ENCODE results near the gene SMIM38. TPM values are rescaled to one million over a fixed set of nuclear protein-coding genes. Genes with fewer than 3 reads are reported as not detected.

Gene SMIM38
- total RNA-seq, 2 donors from 2014 or later: 8.9 to 15.6 TPM

DNA sequence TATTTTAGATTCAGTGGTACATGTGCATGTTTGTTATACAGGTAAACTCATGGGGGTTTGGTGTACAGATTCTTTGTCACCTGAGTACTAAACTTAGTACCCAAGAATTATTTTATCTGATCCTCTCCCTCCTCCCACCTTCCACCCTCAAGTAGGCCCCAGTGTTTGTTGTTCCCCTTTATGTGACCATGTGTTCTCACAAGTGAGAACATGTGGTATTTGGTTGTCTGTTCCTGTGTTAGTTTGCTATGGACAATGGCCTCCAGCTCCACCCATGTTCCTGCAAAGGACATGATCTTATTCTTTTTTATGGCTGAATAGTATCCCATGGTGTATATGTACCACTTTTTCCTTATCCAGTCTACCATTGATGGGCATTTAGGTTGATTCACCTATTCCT, 6.8 kb downstream of the SMIM38 start:
- peaks cover 11% of the 10 kb centered on the region for H3K4me1 ChIP-seq
- intact Hi-C loops (cut with DNase I): no loop called here
- H3K9me3 ChIP-seq: no peaks in the 10 kb centered on the region
- ATAC-seq: no peak
- no peaks in the 10 kb centered on the region for H3K27me3 ChIP-seq
- H3K4me3 ChIP-seq: no peak overlapping the region
- DNase-seq: no peak
- TF ChIP-seq POLR2A (IDR thresholded peaks at IDR 0.05): no peak
- TF ChIP-seq, protein P1, sequence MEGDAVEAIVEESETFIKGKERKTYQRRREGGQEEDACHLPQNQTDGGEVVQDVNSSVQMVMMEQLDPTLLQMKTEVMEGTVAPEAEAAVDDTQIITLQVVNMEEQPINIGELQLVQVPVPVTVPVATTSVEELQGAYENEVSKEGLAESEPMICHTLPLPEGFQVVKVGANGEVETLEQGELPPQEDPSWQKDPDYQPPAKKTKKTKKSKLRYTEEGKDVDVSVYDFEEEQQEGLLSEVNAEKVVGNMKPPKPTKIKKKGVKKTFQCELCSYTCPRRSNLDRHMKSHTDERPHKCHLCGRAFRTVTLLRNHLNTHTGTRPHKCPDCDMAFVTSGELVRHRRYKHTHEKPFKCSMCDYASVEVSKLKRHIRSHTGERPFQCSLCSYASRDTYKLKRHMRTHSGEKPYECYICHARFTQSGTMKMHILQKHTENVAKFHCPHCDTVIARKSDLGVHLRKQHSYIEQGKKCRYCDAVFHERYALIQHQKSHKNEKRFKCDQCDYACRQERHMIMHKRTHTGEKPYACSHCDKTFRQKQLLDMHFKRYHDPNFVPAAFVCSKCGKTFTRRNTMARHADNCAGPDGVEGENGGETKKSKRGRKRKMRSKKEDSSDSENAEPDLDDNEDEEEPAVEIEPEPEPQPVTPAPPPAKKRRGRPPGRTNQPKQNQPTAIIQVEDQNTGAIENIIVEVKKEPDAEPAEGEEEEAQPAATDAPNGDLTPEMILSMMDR (IDR thresholded peaks at IDR 0.05): no peak
- H3K27ac ChIP-seq: no peak overlapping the region
- no peaks in the 10 kb centered on the region for H3K36me3 ChIP-seq (replicated peaks in 1 of 2; ENCODE audit: insufficient read depth in 1 of 2, low read depth in 2 of 2)

DNA sequence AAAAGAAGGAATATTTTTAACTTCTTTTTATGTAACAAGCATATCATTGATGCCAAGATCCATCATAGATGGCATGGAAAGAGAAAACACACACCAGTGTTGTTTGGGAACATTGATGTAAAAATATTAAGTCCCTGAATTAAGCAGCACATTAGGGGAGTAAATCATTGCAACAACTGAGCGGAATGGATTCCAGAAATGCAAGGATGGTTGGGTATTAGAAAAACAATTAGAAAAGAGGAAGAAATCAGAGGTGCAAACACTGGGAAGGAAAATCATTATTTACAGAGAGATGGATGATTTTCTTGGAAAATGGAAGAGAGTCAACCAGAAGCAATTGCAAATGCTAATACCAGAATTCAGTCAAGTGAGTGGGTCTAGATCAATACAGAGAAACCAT, 8.1 kb downstream of the SMIM38 start:
- H3K4me1 ChIP-seq: peaks cover 7% of the 10 kb centered on the region
- no peaks in the 10 kb centered on the region for H3K36me3 ChIP-seq (replicated peaks in 1 of 2; ENCODE audit: insufficient read depth in 1 of 2, low read depth in 2 of 2)
- no peak for ATAC-seq
- TF ChIP-seq, protein P1 (IDR thresholded peaks at IDR 0.05): no peak
- TF ChIP-seq POLR2A (IDR thresholded peaks at IDR 0.05): no peak
- H3K27me3 ChIP-seq: no peaks in the 10 kb centered on the region
- H3K27ac ChIP-seq: no peak overlapping the region
- H3K4me3 ChIP-seq: no peak overlapping the region
- 93 to 96% methylated on average over 1 of the region's 1 CpG for WGBS, 2 donors
- intact Hi-C loops (cut with DNase I): no loop called here
- no peaks in the 10 kb centered on the region for H3K9me3 ChIP-seq
- DNase-seq: no peak

DNA sequence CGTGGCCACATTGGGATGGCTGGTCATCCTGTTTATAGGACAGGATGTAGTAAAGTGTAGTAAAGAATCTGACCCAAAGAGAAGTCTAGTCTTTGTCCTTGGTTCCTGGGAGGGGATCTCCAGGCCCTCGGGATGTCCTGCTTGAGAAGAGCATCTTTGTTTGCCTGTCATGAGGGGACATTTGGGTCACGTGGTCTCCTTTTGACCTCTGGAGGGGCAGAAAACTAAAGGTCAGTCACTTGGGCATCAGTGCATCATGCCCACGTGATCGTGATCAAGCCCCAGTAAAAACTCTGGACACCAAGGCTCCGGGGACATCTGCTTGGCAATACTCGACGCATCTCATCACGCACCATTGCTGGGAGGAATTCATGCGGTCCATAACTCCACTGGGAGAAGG, 9.1 kb downstream of the SMIM38 start:
- Histone ChIP-seq H3K27me3 (no peaks in the 10 kb centered on the region), H3K4me1 (peaks cover 7% of the 10 kb centered on the region), H3K27ac (no peak overlapping the region), H3K4me3 (no peak overlapping the region), H3K9me3 (no peaks in the 10 kb centered on the region), H3K36me3 (replicated peaks in 1 of 2; ENCODE audit: insufficient read depth in 1 of 2, low read depth in 2 of 2) (no peaks in the 10 kb centered on the region)
- TF ChIP-seq, protein P1 (IDR thresholded peaks at IDR 0.05): no peak
- intact Hi-C loops (cut with DNase I): no loop called here
- ATAC-seq (no peak), DNase-seq (no peak)
- WGBS, 2 donors: 79 to 81% methylated on average over 10 of the region's 10 CpGs

DNA sequence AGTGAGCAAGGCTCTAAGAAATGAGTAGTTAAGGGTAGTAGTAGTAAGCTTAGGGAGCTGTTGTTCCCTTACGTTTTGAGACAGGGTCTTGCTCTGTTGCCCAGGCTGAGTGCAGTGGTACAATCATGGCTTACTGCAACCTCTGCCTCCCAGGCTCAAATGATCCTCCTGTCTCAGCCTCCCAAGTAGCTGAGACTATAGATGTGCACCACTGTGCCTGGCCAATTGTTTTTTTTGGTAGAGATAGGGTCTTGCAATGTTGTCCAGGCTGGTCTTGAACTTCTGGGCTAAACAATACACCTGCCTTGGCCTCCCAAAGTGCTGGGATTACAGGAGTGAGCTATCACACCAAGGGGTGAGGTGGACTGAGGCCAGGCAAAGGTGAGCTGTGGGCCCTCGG, 10.0 kb downstream of the SMIM38 start:
- Histone ChIP-seq H3K27ac (no peak overlapping the region), H3K27me3 (no peaks in the 10 kb centered on the region), H3K4me1 (peaks cover 7% of the 10 kb centered on the region), H3K4me3 (no peak overlapping the region), H3K36me3 (replicated peaks in 1 of 2; ENCODE audit: insufficient read depth in 1 of 2, low read depth in 2 of 2) (no peaks in the 10 kb centered on the region), H3K9me3 (no peaks in the 10 kb centered on the region)
- intact Hi-C loops (cut with DNase I): no loop called here
- no peak for ATAC-seq
- no peak for TF ChIP-seq POLR2A (IDR thresholded peaks at IDR 0.05)
- TF ChIP-seq, protein P1 (IDR thresholded peaks at IDR 0.05): no peak
- no peak for DNase-seq
- 58 to 82% methylated on average over 1 to 2 of the region's 2 CpGs for WGBS, 2 donors

DNA sequence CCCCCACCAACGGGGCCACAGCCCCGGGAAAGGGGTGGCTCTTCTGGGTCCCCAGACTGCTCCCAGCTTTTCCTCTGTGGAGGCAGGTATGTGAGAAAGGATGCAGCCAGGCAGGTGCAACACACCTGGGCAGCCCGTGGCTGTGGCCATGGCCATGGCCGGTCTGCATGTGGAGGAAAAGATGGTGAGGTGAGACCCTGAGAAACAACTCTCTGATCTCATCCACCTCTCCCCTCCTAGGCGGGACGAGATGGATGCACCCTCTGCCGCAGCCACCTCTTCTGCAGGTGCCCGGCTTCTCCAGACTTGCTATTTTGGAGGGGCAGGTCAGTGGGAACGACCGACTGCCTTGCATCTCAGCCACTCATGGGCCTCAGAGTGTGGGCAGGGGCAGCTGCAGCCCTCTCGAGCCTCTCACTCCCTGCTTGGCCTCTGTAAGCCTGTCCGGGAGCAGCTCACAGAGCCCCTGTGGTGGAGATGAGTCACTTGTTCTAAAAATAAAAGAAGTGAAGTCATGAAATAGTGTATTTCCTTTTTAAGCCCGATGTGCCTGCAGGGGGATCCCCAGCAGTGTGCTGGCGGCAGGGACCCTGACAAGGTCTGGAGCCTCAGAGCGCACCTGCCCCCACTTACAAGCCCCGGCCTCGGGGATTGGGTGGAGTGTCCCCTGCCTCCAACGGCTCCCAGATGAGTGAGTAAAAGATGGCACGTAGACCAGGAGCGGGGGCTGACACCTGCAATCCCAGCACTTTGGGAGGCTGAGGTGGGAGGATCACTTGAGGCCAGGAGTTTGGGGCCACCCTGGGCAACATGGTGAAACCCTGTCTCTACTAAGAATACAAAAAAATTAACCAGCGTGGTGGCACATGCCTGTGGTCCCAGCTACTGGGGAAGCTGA, 10.7 kb downstream of the SMIM38 start:
- H3K4me1 ChIP-seq: peaks cover 7% of the 10 kb centered on the region
- peak in 3 of 4 donors; percentile 9 to 28 (median 22) for DNase-seq
- no peaks in the 10 kb centered on the region for H3K27me3 ChIP-seq
- no peaks in the 10 kb centered on the region for H3K36me3 ChIP-seq (replicated peaks in 1 of 2; ENCODE audit: insufficient read depth in 1 of 2, low read depth in 2 of 2)
- no peak overlapping the region for H3K4me3 ChIP-seq
- 54 to 66% methylated on average over 18 to 21 of the region's 21 CpGs for WGBS, 2 donors
- ATAC-seq: peak; percentile 68
- H3K9me3 ChIP-seq: no peaks in the 10 kb centered on the region
- H3K27ac ChIP-seq: no peak overlapping the region
- no peak for TF ChIP-seq POLR2A (IDR thresholded peaks at IDR 0.05)
- TF ChIP-seq, protein P1 (IDR thresholded peaks at IDR 0.05): no peak
- intact Hi-C loops (cut with DNase I): no loop called here

Data from body of pancreas (tissue), 4 donors.